HG03066 (cell line): ENCODE results near the gene EXOSC5.

Experiments
- ATAC-seq: cut with Tn5 transposase; IDR thresholded peaks from one replicate; pipeline ENCODE4 v1.9.1; 2021; ENCODE audit warnings: low read depth; ENCODE audit not compliant: unreplicated experiment

EXOSC5 gene

GRCh38 chr19:41426952-41427646 lies 29.9 kb upstream of the EXOSC5 start, which contains the start of gene B3GNT8:
B3GNT8 (minus strand) TSS chr19:41427374; CDS start chr19:41426778, 596 bp downstream.
- ATAC-seq: no peak

- ATAC-seq: no peak
Observed at GRCh38 chr19:41426116-41426841, 29.1 kb upstream of the EXOSC5 start.

- ATAC-seq: no peak
Observed at GRCh38 chr19:41425174-41426115, 28.3 kb upstream of the EXOSC5 start.

- ATAC-seq: no peak
Observed at GRCh38 chr19:41424335-41425173, 27.4 kb upstream of the EXOSC5 start.

- ATAC-seq: no peak
Observed at GRCh38 chr19:41422955-41423354, 25.8 kb upstream of the EXOSC5 start.

- no peak for ATAC-seq
Observed at GRCh38 chr19:41422456-41422855, 25.3 kb upstream of the EXOSC5 start.

GRCh38 chr19:41421973-41422372 lies 24.8 kb upstream of the EXOSC5 start:
- ATAC-seq: no peak

- no peak for ATAC-seq
Observed at GRCh38 chr19:41421314-41421713, 24.2 kb upstream of the EXOSC5 start.

GRCh38 chr19:41420101-41420880 lies 23.1 kb upstream of the EXOSC5 start:
- ATAC-seq: no peak

GRCh38 chr19:41416194-41416674 lies 19.1 kb upstream of the EXOSC5 start:
- no peak for ATAC-seq

GRCh38 chr19:41415154-41415571 lies 18.0 kb upstream of the EXOSC5 start:
- no peak for ATAC-seq

GRCh38 chr19:41414461-41414860 lies 17.3 kb upstream of the EXOSC5 start:
- ATAC-seq: no peak

GRCh38 chr19:41413947-41414346 lies 16.8 kb upstream of the EXOSC5 start:
- ATAC-seq: no peak

- no peak for ATAC-seq
Observed at GRCh38 chr19:41412953-41413352, 15.8 kb upstream of the EXOSC5 start.

GRCh38 chr19:41411968-41412265 lies 14.8 kb upstream of the EXOSC5 start:
- no peak for ATAC-seq

- no peak for ATAC-seq
Observed at GRCh38 chr19:41411100-41411967, 14.2 kb upstream of the EXOSC5 start.

GRCh38 chr19:41410336-41411054 lies 13.3 kb upstream of the EXOSC5 start:
- ATAC-seq: no peak

- no peak for ATAC-seq
Observed at GRCh38 chr19:41409288-41409687, 12.1 kb upstream of the EXOSC5 start.
